ENCODE results near the gene ANKRD60.

GRCh38 chr20:58245181-58245891 lies 16.9 kb upstream of the ANKRD60 start:
- no peak for TF ChIP-seq CEBPB (IDR thresholded peaks at IDR 0.05)
- no peak for TF ChIP-seq FOXM1 (IDR thresholded peaks at IDR 0.05; ENCODE audit: borderline replicate concordance, low read depth)
- no peak for TF ChIP-seq CREB1 (IDR thresholded peaks at IDR 0.05; ENCODE audit: low read depth)
